HL-60 (cell line): Measurements from ENCODE around the gene ANKS1B.

ENCODE experiments used
- DNase-seq, 2 experiments: peaks; one replicate each; pipeline ENCODE4 v3.0.0-alpha.2; 2010 to 2020; ENCODE audit warnings: low read depth in 1 of 2, low spot score in 1 of 2
- H3K27ac ChIP-seq: fragments of 250-450 bp; sonication (Bioruptor Pico); replicated peaks from 2 replicates; pipeline ENCODE4 v1.5.1; 2020; ENCODE audit warnings: mild to moderate bottlenecking, moderate library complexity
- H3K27me3 ChIP-seq: fragments of 250-450 bp; sonication (Bioruptor Pico); 2 replicates; pipeline ENCODE4 v1.5.1; 2021; ENCODE audit warnings: mild to moderate bottlenecking, moderate library complexity; ENCODE audit not compliant: insufficient read depth, poor library complexity, severe bottlenecking
- H3K4me3 ChIP-seq: replicated peaks from 2 replicates; pipeline ENCODE4 v1.5.1; 2011; ENCODE audit warnings: mild to moderate bottlenecking, control low read depth, low read length; ENCODE audit not compliant: insufficient read depth
- GABPA ChIP-seq: IDR thresholded peaks from 2 replicates; pipeline ENCODE4 v1.6.1; 2012; ENCODE audit warnings: low read depth
- POLR2AphosphoS5 ChIP-seq: IDR thresholded peaks from 2 replicates; pipeline ENCODE4 v1.6.1; 2012; ENCODE audit warnings: low read depth
- SPI1 ChIP-seq: IDR thresholded peaks from 2 replicates; pipeline ENCODE4 v1.6.1; 2012; ENCODE audit warnings: low read depth, mild to moderate bottlenecking, borderline replicate concordance
- TF ChIP-seq, protein P1 (sequence below): IDR thresholded peaks from one replicate; pipeline ENCODE4 v1.5.1; 2011; ENCODE audit warnings: low read length, control low read depth, inconsistent platforms; ENCODE audit not compliant: insufficient read depth
- TF ChIP-seq, protein P2 (sequence below): IDR thresholded peaks from 2 replicates; pipeline ENCODE4 v1.6.1; 2012; ENCODE audit warnings: low read depth; ENCODE audit not compliant: insufficient replicate concordance

ANKS1B gene

DNA sequence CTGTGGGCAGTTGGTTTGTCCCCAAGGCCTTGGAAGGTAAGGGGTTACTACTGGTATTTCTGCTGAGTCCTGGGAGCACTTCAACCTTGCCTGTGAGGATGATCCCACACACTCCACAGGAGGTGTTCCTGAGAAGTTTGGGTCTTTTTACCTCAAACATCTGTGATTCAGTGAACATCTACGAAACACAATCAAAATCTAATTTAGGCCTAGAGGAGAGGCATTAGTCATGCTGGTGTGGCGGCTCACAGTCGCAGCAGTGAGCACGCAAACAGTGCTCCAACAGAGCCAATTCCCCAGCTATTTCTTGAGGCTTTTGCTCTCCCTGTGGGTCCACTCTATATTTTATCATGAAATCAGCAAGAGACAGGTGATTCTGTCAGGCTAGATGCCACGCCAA is 1232.0 kb downstream of the ANKS1B start:
- no peaks in the 10 kb centered on the region for H3K27me3 ChIP-seq
- no peak overlapping the region for H3K27ac ChIP-seq
- TF ChIP-seq POLR2AphosphoS5 (no peak), SPI1 (no peak), GABPA (no peak)
- TF ChIP-seq, protein P1, sequence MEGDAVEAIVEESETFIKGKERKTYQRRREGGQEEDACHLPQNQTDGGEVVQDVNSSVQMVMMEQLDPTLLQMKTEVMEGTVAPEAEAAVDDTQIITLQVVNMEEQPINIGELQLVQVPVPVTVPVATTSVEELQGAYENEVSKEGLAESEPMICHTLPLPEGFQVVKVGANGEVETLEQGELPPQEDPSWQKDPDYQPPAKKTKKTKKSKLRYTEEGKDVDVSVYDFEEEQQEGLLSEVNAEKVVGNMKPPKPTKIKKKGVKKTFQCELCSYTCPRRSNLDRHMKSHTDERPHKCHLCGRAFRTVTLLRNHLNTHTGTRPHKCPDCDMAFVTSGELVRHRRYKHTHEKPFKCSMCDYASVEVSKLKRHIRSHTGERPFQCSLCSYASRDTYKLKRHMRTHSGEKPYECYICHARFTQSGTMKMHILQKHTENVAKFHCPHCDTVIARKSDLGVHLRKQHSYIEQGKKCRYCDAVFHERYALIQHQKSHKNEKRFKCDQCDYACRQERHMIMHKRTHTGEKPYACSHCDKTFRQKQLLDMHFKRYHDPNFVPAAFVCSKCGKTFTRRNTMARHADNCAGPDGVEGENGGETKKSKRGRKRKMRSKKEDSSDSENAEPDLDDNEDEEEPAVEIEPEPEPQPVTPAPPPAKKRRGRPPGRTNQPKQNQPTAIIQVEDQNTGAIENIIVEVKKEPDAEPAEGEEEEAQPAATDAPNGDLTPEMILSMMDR: no peak
- TF ChIP-seq, protein P2, sequence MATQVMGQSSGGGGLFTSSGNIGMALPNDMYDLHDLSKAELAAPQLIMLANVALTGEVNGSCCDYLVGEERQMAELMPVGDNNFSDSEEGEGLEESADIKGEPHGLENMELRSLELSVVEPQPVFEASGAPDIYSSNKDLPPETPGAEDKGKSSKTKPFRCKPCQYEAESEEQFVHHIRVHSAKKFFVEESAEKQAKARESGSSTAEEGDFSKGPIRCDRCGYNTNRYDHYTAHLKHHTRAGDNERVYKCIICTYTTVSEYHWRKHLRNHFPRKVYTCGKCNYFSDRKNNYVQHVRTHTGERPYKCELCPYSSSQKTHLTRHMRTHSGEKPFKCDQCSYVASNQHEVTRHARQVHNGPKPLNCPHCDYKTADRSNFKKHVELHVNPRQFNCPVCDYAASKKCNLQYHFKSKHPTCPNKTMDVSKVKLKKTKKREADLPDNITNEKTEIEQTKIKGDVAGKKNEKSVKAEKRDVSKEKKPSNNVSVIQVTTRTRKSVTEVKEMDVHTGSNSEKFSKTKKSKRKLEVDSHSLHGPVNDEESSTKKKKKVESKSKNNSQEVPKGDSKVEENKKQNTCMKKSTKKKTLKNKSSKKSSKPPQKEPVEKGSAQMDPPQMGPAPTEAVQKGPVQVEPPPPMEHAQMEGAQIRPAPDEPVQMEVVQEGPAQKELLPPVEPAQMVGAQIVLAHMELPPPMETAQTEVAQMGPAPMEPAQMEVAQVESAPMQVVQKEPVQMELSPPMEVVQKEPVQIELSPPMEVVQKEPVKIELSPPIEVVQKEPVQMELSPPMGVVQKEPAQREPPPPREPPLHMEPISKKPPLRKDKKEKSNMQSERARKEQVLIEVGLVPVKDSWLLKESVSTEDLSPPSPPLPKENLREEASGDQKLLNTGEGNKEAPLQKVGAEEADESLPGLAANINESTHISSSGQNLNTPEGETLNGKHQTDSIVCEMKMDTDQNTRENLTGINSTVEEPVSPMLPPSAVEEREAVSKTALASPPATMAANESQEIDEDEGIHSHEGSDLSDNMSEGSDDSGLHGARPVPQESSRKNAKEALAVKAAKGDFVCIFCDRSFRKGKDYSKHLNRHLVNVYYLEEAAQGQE: no peak
- no peak for DNase-seq
- H3K4me3 ChIP-seq: no peak overlapping the region

DNA sequence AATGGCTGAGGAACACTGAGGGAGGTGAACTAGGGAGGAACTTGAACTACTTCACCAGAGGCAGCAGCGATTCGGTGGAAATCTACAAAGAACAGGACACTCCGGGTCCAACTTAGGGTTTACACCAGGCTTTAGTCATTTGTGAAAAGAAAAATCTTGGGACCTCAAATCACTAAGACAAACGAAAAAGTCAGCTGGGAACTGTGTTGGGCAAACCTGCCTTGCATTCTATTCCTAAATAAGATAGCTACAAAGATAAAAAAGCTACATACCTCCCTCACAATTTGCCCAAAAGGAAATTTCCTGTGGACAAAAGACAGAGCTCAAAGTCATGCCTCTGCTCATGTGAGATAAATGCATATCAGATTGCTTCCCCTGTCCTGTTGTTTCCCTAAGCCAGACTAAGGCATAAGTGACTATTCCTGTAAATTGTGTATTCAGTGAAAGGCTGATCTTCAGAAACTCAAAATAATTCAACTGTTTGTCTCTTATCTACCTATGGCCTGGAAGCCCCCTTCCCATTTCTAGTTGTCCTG is 1233.1 kb downstream of the ANKS1B start:
- Histone ChIP-seq H3K27me3 (peaks cover 7% of the 10 kb centered on the region), H3K4me3 (no peak overlapping the region), H3K27ac (no peak overlapping the region)
- no peak for DNase-seq
- no peak for TF ChIP-seq POLR2AphosphoS5
- TF ChIP-seq GABPA: no peak
- no peak for TF ChIP-seq SPI1
- TF ChIP-seq, protein P2: no peak
- TF ChIP-seq, protein P1: no peak

DNA sequence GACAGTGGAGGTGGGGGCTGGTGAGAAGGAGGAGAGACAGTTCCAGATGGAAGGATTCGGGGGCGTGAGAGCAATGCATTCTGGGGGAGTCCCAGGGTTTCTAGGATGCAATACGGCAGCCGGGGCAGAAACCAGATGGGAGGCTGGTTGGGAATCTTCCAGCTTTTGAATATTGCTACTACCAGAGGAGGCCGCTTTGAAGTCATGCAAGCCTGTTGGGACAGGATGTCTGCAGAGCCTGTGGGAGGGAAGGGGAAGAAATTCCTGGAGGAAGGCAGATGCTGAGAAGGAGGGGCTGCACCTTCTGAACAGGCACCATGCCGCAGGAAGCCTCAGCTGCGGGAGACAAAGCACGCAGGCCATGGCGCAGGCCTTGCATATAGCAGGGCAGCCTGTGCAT is 1234.2 kb downstream of the ANKS1B start:
- Histone ChIP-seq H3K4me3 (no peak overlapping the region), H3K27me3 (peaks cover 11% of the 10 kb centered on the region), H3K27ac (no peak overlapping the region)
- no peak for DNase-seq
- TF ChIP-seq, protein P2: no peak
- TF ChIP-seq GABPA (no peak), SPI1 (no peak), POLR2AphosphoS5 (no peak)
- TF ChIP-seq, protein P1: no peak
